ENCODE results near the gene AQP12A. TPM values are rescaled to one million over a fixed set of nuclear protein-coding genes. Genes with fewer than 3 reads are reported as not detected.

Gene AQP12A
- total and polyA plus RNA-seq, 9 of the 15 experiments (the other 6 are each of a cell fraction or from before 2014, with no cell fraction given) = not detected

- in situ Hi-C loops (cut with MboI) = no loop called here
- ATAC-seq = no peak
Measured at GRCh38 chr2:240711701-240712100, 20.0 kb downstream of the AQP12A start.

More at GRCh38 chr2:240711701-240712100, 20.0 kb downstream of the AQP12A start:
- H4K20me1 ChIP-seq (replicated peaks; ENCODE audit: control insufficient read depth, insufficient read depth, low read length) = no peaks in the 10 kb centered on the region
- CTCF ChIA-PET (ENCODE audit: low intra/inter-chr PET ratio) = no interaction called here
- H3K4me3 ChIP-seq = no peak overlapping the region
- H3K4me2 ChIP-seq (ENCODE audit: insufficient read depth, low read length) = no peak overlapping the region
- H3K79me2 ChIP-seq (ENCODE audit: control insufficient read depth, insufficient read depth, low read length) = no peaks in the 10 kb centered on the region
- intact Hi-C loops (cut with micrococcal nuclease) = no loop called here
- 5% methylated on average over 5 of the region's 5 CpGs for WGBS (ENCODE audit: insufficient coverage, low coverage, missing lambda C conversion rate)
- H3K27ac ChIP-seq (ENCODE audit: extremely low read depth, low read depth, low read length) = no peak overlapping the region
- H3K27me3 ChIP-seq (ENCODE audit: control insufficient read depth in 2 of 2, insufficient read depth in 2 of 2, low read length in 2 of 2) = peaks cover 12 to 73% of the 10 kb centered on the region in 2 experiments
- H3K9me3 ChIP-seq (replicated peaks; ENCODE audit: control insufficient read depth, insufficient read depth, low read depth, low read length) = no peaks in the 10 kb centered on the region
- BruUV-seq (replicated peaks) = no TSS peak
- TF ChIP-seq ZNF277 (CRISPR knock-in tag; IDR thresholded peaks at IDR 0.05; ENCODE audit: borderline replicate concordance) = no peak
- TF ChIP-seq DIDO1 (tag; IDR thresholded peaks at IDR 0.05; ENCODE audit: low read depth) = no peak
- TF ChIP-seq E2F6 (IDR thresholded peaks at IDR 0.05; ENCODE audit: borderline replicate concordance in 1 of 2, extremely low read depth in 1 of 2, insufficient read depth in 1 of 2, insufficient read length in 1 of 2, low read depth in 1 of 2, low read length in 1 of 2, poor library complexity in 1 of 2, severe bottlenecking in 1 of 2) = no peak
- TF ChIP-seq LCOR (CRISPR knock-in tag; IDR thresholded peaks at IDR 0.05) = no peak
- TF ChIP-seq TGIF2 (CRISPR knock-in tag; IDR thresholded peaks at IDR 0.05) = no peak
- TF ChIP-seq EGR1 (conservative IDR thresholded peaks at IDR 0.05) = no peak
- TF ChIP-seq NCOA1 (IDR thresholded peaks at IDR 0.05; ENCODE audit: low read depth) = no peak
- TF ChIP-seq ZC3H11A (IDR thresholded peaks at IDR 0.05; ENCODE audit: low read depth, low read length) = no peak
- TF ChIP-seq ZNF551 (CRISPR knock-in tag; IDR thresholded peaks at IDR 0.05) = no peak
- TF ChIP-seq BRCA1 (IDR thresholded peaks at IDR 0.05) = no peak
- TF ChIP-seq BRCA1 (CRISPR knock-in tag; IDR thresholded peaks at IDR 0.05) = no peak
- TF ChIP-seq FOSL1 (tag; conservative IDR thresholded peaks at IDR 0.05) = no peak
- TF ChIP-seq POLR3A (IDR thresholded peaks at IDR 0.05; ENCODE audit: borderline replicate concordance, extremely low read depth, insufficient read depth, insufficient read length) = no peak
- TF ChIP-seq ZEB2 (IDR thresholded peaks at IDR 0.05) = no peak
- TF ChIP-seq ZNF696 (CRISPR knock-in tag; conservative IDR thresholded peaks at IDR 0.05) = no peak
- no peak for TF ChIP-seq CEBPG (CRISPR knock-in tag; IDR thresholded peaks at IDR 0.05)
- no peak for TF ChIP-seq CEBPG (tag; conservative IDR thresholded peaks at IDR 0.05 in 1 of 2, IDR thresholded peaks at IDR 0.05 in 1 of 2)
- TF ChIP-seq E2F8 (IDR thresholded peaks at IDR 0.05; ENCODE audit: low read depth, partially characterized antibody) = no peak
- no peak for DNase-seq (ENCODE audit: extremely low read depth in 1 of 4, low spot score in 3 of 4)
- H3K9me1 ChIP-seq (ENCODE audit: control insufficient read depth, insufficient read depth, low read length) = no peaks in the 10 kb centered on the region
- no peak overlapping the region for H3K9ac ChIP-seq (ENCODE audit: insufficient read depth in 1 of 2, low read depth in 2 of 2, low read length in 2 of 2)
- no peak overlapping the region for H2AFZ ChIP-seq (ENCODE audit: low read depth, low read length)
- no peak for FAIRE-seq
- H3K4me1 ChIP-seq (replicated peaks in 1 of 2; ENCODE audit: control insufficient read depth in 2 of 2, insufficient read depth in 2 of 2, low read length in 2 of 2) = no peaks in the 10 kb centered on the region; a peak in 1 of 5 replicates
- POLR2A ChIA-PET = no interaction called here
- H3K36me3 ChIP-seq (ENCODE audit: control insufficient read depth, insufficient read depth, low read length) = no peaks in the 10 kb centered on the region
